Measurements from ENCODE around the gene USHBP1. TPM values are rescaled to one million over a fixed set of nuclear protein-coding genes. Genes with fewer than 3 reads are reported as not detected.

The USHBP1 gene
- total RNA-seq (not detected), polyA plus RNA-seq (not detected)

GRCh38 chr19:17264641-17264979, at the start of gene USHBP1:
TSS of gene USHBP1 (minus strand) at chr19:17264745. CDS start at chr19:17264299, 446 bp downstream.
- no peaks in the 10 kb centered on the region for H3K27me3 ChIP-seq (ENCODE audit: control insufficient read depth, insufficient read depth, low read length)
- H3K36me3 Mint-ChIP-seq, result no peaks in the 10 kb centered on the region
- peaks cover 23% of the 10 kb centered on the region for H3K4me1 ChIP-seq (ENCODE audit: control insufficient read depth, insufficient read depth, low read length, poor library complexity, severe bottlenecking)
- no peak within 1 kb of the TSS for H3K4me3 ChIP-seq (ENCODE audit: low read depth, low read length)
- DNase-seq (peak in 1 of 3 donors; percentile 57), ATAC-seq (ENCODE audit: low read depth in 2 of 2) (no peak)
- no peaks in the 10 kb centered on the region for H3K9me3 ChIP-seq (ENCODE audit: control insufficient read depth in 2 of 2, low read length in 2 of 2)
- H3K4me3 Mint-ChIP-seq, result no peak within 1 kb of the TSS
- peaks cover 11% of the 10 kb centered on the region for H3K27me3 Mint-ChIP-seq
- no peaks in the 10 kb centered on the region for H3K9me3 Mint-ChIP-seq
- H3K4me1 Mint-ChIP-seq, result peaks cover 6 to 35% (median 17%) of the 10 kb centered on the region in 4 donors
- peaks cover 6% of the 10 kb centered on the region for H3K36me3 ChIP-seq (ENCODE audit: control insufficient read depth, insufficient read depth, low read length)
- H3K27ac ChIP-seq (ENCODE audit: insufficient read depth, low read length, poor library complexity, severe bottlenecking), result peak within 1 kb of the TSS; percentile 28
- H3K27ac Mint-ChIP-seq, result peak within 1 kb of the TSS; percentile 42 to 80 (median 50)

- H3K27ac Mint-ChIP-seq, result no peak overlapping the region
- H3K4me1 Mint-ChIP-seq, result peaks cover 4 to 28% (median 10%) of the 10 kb centered on the region in 4 donors
- no peaks in the 10 kb centered on the region for H3K9me3 Mint-ChIP-seq
- Histone ChIP-seq H3K4me1 (ENCODE audit: control insufficient read depth, insufficient read depth, low read length, poor library complexity, severe bottlenecking) (peaks cover 15% of the 10 kb centered on the region), H3K9me3 (ENCODE audit: control insufficient read depth in 2 of 2, low read length in 2 of 2) (no peaks in the 10 kb centered on the region), H3K27ac (ENCODE audit: insufficient read depth, low read length, poor library complexity, severe bottlenecking) (no peak overlapping the region), H3K36me3 (ENCODE audit: control insufficient read depth, insufficient read depth, low read length) (peaks cover 31% of the 10 kb centered on the region), H3K27me3 (ENCODE audit: control insufficient read depth, insufficient read depth, low read length) (no peaks in the 10 kb centered on the region), H3K4me3 (ENCODE audit: low read depth, low read length) (no peak overlapping the region)
- DNase-seq, result no peak
- H3K4me3 Mint-ChIP-seq, result no peak overlapping the region
- no peak for ATAC-seq (ENCODE audit: low read depth in 2 of 2)
- H3K27me3 Mint-ChIP-seq, result no peaks in the 10 kb centered on the region
- peaks cover 4% of the 10 kb centered on the region for H3K36me3 Mint-ChIP-seq
Observed at GRCh38 chr19:17314007-17314593, 49.6 kb upstream of the USHBP1 start.

GRCh38 chr19:17312189-17313113, 47.9 kb upstream of the USHBP1 start:
- no peak for ATAC-seq (ENCODE audit: low read depth in 2 of 2)
- H3K4me1 ChIP-seq (ENCODE audit: control insufficient read depth, insufficient read depth, low read length, poor library complexity, severe bottlenecking), result peaks cover 17% of the 10 kb centered on the region
- Mint-ChIP-seq H3K36me3 (peaks cover 5% of the 10 kb centered on the region), H3K27ac (no peak overlapping the region), H3K27me3 (no peaks in the 10 kb centered on the region), H3K4me3 (peak overlapping the region in 1 of 4 donors; percentile 92), H3K4me1 (peaks cover 6 to 37% (median 15%) of the 10 kb centered on the region in 4 donors), H3K9me3 (no peaks in the 10 kb centered on the region)
- H3K9me3 ChIP-seq (ENCODE audit: control insufficient read depth in 2 of 2, low read length in 2 of 2), result no peaks in the 10 kb centered on the region
- H3K27ac ChIP-seq (ENCODE audit: insufficient read depth, low read length, poor library complexity, severe bottlenecking), result no peak overlapping the region
- no peaks in the 10 kb centered on the region for H3K27me3 ChIP-seq (ENCODE audit: control insufficient read depth, insufficient read depth, low read length)
- peaks cover 25% of the 10 kb centered on the region for H3K36me3 ChIP-seq (ENCODE audit: control insufficient read depth, insufficient read depth, low read length)
- no peak for DNase-seq
- no peak overlapping the region for H3K4me3 ChIP-seq (ENCODE audit: low read depth, low read length)

GRCh38 chr19:17311455-17312188, 47.1 kb upstream of the USHBP1 start:
- Mint-ChIP-seq H3K27ac (peak overlapping the region in 2 of 3 donors; percentile 86 to 90), H3K9me3 (no peaks in the 10 kb centered on the region), H3K36me3 (peaks cover 5% of the 10 kb centered on the region), H3K27me3 (no peaks in the 10 kb centered on the region), H3K4me1 (peaks cover 6 to 39% (median 15%) of the 10 kb centered on the region in 4 donors), H3K4me3 (peak overlapping the region; percentile 63 to 99 (median 89))
- H3K9me3 ChIP-seq (ENCODE audit: control insufficient read depth in 2 of 2, low read length in 2 of 2), result no peaks in the 10 kb centered on the region
- no peak overlapping the region for H3K4me3 ChIP-seq (ENCODE audit: low read depth, low read length)
- H3K36me3 ChIP-seq (ENCODE audit: control insufficient read depth, insufficient read depth, low read length), result peaks cover 25% of the 10 kb centered on the region
- H3K27me3 ChIP-seq (ENCODE audit: control insufficient read depth, insufficient read depth, low read length), result no peaks in the 10 kb centered on the region
- peaks cover 20% of the 10 kb centered on the region for H3K4me1 ChIP-seq (ENCODE audit: control insufficient read depth, insufficient read depth, low read length, poor library complexity, severe bottlenecking)
- H3K27ac ChIP-seq (ENCODE audit: insufficient read depth, low read length, poor library complexity, severe bottlenecking), result no peak overlapping the region
- DNase-seq (no peak), ATAC-seq (ENCODE audit: low read depth in 2 of 2) (no peak)

GRCh38 chr19:17309965-17310461, 45.5 kb upstream of the USHBP1 start:
- Mint-ChIP-seq H3K36me3 (peaks cover 5% of the 10 kb centered on the region), H3K4me1 (peaks cover 11 to 50% (median 21%) of the 10 kb centered on the region in 4 donors), H3K27me3 (no peaks in the 10 kb centered on the region), H3K4me3 (peak overlapping the region; percentile 92 to 99 (median 98)), H3K9me3 (no peaks in the 10 kb centered on the region), H3K27ac (peak overlapping the region; percentile 94 to 98 (median 97))
- Histone ChIP-seq H3K4me1 (ENCODE audit: control insufficient read depth, insufficient read depth, low read length, poor library complexity, severe bottlenecking) (peaks cover 32% of the 10 kb centered on the region), H3K36me3 (ENCODE audit: control insufficient read depth, insufficient read depth, low read length) (peaks cover 14% of the 10 kb centered on the region), H3K27me3 (ENCODE audit: control insufficient read depth, insufficient read depth, low read length) (no peaks in the 10 kb centered on the region), H3K4me3 (ENCODE audit: low read depth, low read length) (peak overlapping the region; percentile 81), H3K27ac (ENCODE audit: insufficient read depth, low read length, poor library complexity, severe bottlenecking) (peak overlapping the region; percentile 82), H3K9me3 (ENCODE audit: control insufficient read depth in 2 of 2, low read length in 2 of 2) (no peaks in the 10 kb centered on the region)
- no peak for DNase-seq
- no peak for ATAC-seq (ENCODE audit: low read depth in 2 of 2)

GRCh38 chr19:17309198-17309964, 44.8 kb upstream of the USHBP1 start, which contains the start of gene DDA1:
TSS of gene DDA1 (plus strand) at chr19:17309563. CDS start at chr19:17309655, 92 bp downstream.
- H3K27me3 Mint-ChIP-seq, result no peaks in the 10 kb centered on the region
- no peaks in the 10 kb centered on the region for H3K9me3 Mint-ChIP-seq
- peak within 1 kb of the TSS; percentile 92 to 99 (median 98) for H3K4me3 Mint-ChIP-seq
- peaks cover 11 to 57% (median 24%) of the 10 kb centered on the region in 4 donors for H3K4me1 Mint-ChIP-seq
- H3K27me3 ChIP-seq (ENCODE audit: control insufficient read depth, insufficient read depth, low read length), result no peaks in the 10 kb centered on the region
- peak within 1 kb of the TSS; percentile 94 to 98 (median 97) for H3K27ac Mint-ChIP-seq
- ATAC-seq (ENCODE audit: low read depth in 2 of 2), result peak; percentile 85 to 87
- H3K4me1 ChIP-seq (ENCODE audit: control insufficient read depth, insufficient read depth, low read length, poor library complexity, severe bottlenecking), result peaks cover 35% of the 10 kb centered on the region
- peak within 1 kb of the TSS; percentile 82 for H3K27ac ChIP-seq (ENCODE audit: insufficient read depth, low read length, poor library complexity, severe bottlenecking)
- peaks cover 5% of the 10 kb centered on the region for H3K36me3 Mint-ChIP-seq
- H3K4me3 ChIP-seq (ENCODE audit: low read depth, low read length), result peak within 1 kb of the TSS; percentile 81
- no peaks in the 10 kb centered on the region for H3K9me3 ChIP-seq (ENCODE audit: control insufficient read depth in 2 of 2, low read length in 2 of 2)
- peak; percentile 99 to 100 (median 100) for DNase-seq
- H3K36me3 ChIP-seq (ENCODE audit: control insufficient read depth, insufficient read depth, low read length), result peaks cover 9% of the 10 kb centered on the region
